Measurements from ENCODE around the gene TRAK1. TPM values are rescaled to one million over a fixed set of nuclear protein-coding genes. Genes with fewer than 3 reads are reported as not detected.

Gene TRAK1
- total and polyA plus RNA-seq, 10 of the 15 experiments (the other 5 are each of a cell fraction or from before 2014, with no cell fraction given) = 6.6 to 46.2 (median 23.7) TPM

DNA sequence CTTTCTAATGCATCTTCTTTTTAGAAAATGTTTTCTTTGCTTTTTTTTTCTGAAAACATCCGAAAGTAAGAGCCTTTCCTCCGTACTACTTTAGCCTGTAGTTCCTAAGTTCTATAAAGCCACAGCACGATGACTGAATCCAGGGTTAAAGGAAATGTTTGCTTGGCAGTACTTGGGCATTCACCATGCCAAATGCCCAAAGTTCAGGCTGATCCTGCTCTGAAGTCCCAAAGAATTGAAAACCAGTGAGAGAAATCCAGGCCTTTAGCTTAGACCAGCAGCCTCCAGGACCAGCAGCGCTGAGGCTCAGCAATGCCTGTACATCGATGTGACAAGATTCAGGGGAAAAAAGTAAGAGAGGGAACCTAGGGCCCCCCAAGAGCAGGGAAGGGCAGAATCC lies 139.7 kb downstream of the TRAK1 start (continued):
- TF ChIP-seq, protein P1, sequence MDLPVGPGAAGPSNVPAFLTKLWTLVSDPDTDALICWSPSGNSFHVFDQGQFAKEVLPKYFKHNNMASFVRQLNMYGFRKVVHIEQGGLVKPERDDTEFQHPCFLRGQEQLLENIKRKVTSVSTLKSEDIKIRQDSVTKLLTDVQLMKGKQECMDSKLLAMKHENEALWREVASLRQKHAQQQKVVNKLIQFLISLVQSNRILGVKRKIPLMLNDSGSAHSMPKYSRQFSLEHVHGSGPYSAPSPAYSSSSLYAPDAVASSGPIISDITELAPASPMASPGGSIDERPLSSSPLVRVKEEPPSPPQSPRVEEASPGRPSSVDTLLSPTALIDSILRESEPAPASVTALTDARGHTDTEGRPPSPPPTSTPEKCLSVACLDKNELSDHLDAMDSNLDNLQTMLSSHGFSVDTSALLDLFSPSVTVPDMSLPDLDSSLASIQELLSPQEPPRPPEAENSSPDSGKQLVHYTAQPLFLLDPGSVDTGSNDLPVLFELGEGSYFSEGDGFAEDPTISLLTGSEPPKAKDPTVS (IDR thresholded peaks at IDR 0.05; ENCODE audit: low read depth, low read length) = no peak
- TF ChIP-seq HCFC1 (IDR thresholded peaks at IDR 0.05; ENCODE audit: low read length) = no peak
- TF ChIP-seq, protein P2, sequence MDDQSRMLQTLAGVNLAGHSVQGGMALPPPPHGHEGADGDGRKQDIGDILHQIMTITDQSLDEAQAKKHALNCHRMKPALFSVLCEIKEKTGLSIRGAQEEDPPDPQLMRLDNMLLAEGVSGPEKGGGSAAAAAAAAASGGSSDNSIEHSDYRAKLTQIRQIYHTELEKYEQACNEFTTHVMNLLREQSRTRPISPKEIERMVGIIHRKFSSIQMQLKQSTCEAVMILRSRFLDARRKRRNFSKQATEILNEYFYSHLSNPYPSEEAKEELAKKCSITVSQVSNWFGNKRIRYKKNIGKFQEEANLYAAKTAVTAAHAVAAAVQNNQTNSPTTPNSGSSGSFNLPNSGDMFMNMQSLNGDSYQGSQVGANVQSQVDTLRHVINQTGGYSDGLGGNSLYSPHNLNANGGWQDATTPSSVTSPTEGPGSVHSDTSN (IDR thresholded peaks at IDR 0.05; ENCODE audit: insufficient replicate concordance, low read depth, low read length) = no peak
- no peak for TF ChIP-seq ZNF24 (IDR thresholded peaks at IDR 0.05)
- no peak for TF ChIP-seq ESRRA (IDR thresholded peaks at IDR 0.05; ENCODE audit: low read length)
- no peak for TF ChIP-seq CREB1 (IDR thresholded peaks at IDR 0.05; ENCODE audit: low read depth)
- TF ChIP-seq WRNIP1 (IDR thresholded peaks at IDR 0.05; ENCODE audit: borderline replicate concordance, low read depth, low read length) = no peak

DNA sequence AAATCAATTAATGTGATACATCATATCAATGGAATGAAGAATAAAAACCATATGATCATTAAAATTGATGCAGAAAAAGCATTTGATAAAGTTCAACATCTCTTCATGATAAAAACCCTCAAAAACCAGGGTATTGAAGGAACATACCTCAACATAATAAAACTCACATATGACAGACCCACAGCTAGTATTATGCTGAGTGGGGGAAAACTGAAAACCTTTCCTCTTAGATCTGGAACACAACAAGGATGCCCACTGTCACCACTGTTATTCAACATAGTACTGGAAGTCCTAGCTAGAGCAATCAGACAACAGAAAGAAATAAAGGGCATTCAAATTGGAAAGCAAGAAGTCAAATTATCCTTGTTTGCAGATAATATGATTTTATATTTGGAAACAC lies 144.4 kb downstream of the TRAK1 start:
- no peaks in the 10 kb centered on the region for H3K4me1 ChIP-seq (ENCODE audit: control insufficient read depth, insufficient read depth, low read length)
- ChIA-PET CTCF (interaction anchor here (1.3 kb wide), 1 partner anchor 11 kb away, joined by 4 read pairs; no protein-coding TSS in a partner anchor), RAD21 (ENCODE audit: unreplicated experiment) (no interaction called here), POLR2A (no interaction called here), SMC1A (ENCODE audit: uncharacterized antibody, unreplicated experiment) (no interaction called here)
- H4K20me1 ChIP-seq (ENCODE audit: control insufficient read depth, insufficient read depth) = no peaks in the 10 kb centered on the region
- DNase-seq (ENCODE audit: low read depth, low spot score) (no peak), ATAC-seq (no peak), FAIRE-seq (no peak)
- no peak overlapping the region for H3K9ac ChIP-seq (ENCODE audit: control insufficient read depth, insufficient read depth, low read length)
- intact Hi-C loops (cut with micrococcal nuclease; ENCODE audit: unreplicated experiment) (no loop called here), in situ Hi-C loops (cut with MboI) (no loop called here)
- H3K4me2 ChIP-seq (ENCODE audit: control insufficient read depth, insufficient read depth) = no peak overlapping the region
- H3K9me3 ChIP-seq (replicated peaks; ENCODE audit: control insufficient read depth, insufficient read depth, low read length) = peaks cover 7% of the 10 kb centered on the region; the same call in 2 of the 3 replicates
- no peak overlapping the region for H3K4me3 ChIP-seq
- TF ChIP-seq MXI1 (IDR thresholded peaks at IDR 0.05; ENCODE audit: low read depth, low read length) (no peak), RCOR1 (conservative IDR thresholded peaks at IDR 0.05; ENCODE audit: low read depth, low read length) (no peak), MEF2A (IDR thresholded peaks at IDR 0.05; ENCODE audit: insufficient read depth, low read depth, low read length) (no peak), KDM1A (IDR thresholded peaks at IDR 0.05; ENCODE audit: borderline replicate concordance) (no peak), ASH2L (IDR thresholded peaks at IDR 0.05; ENCODE audit: borderline replicate concordance, low read depth) (no peak), SMC3 (IDR thresholded peaks at IDR 0.05; ENCODE audit: borderline replicate concordance, low read length) (no peak), ZNF207 (IDR thresholded peaks at IDR 0.05; ENCODE audit: borderline replicate concordance) (no peak)
- TF ChIP-seq, protein P3, sequence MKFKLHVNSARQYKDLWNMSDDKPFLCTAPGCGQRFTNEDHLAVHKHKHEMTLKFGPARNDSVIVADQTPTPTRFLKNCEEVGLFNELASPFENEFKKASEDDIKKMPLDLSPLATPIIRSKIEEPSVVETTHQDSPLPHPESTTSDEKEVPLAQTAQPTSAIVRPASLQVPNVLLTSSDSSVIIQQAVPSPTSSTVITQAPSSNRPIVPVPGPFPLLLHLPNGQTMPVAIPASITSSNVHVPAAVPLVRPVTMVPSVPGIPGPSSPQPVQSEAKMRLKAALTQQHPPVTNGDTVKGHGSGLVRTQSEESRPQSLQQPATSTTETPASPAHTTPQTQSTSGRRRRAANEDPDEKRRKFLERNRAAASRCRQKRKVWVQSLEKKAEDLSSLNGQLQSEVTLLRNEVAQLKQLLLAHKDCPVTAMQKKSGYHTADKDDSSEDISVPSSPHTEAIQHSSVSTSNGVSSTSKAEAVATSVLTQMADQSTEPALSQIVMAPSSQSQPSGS (IDR thresholded peaks at IDR 0.05; ENCODE audit: low read length) = no peak
- TF ChIP-seq, protein P4, sequence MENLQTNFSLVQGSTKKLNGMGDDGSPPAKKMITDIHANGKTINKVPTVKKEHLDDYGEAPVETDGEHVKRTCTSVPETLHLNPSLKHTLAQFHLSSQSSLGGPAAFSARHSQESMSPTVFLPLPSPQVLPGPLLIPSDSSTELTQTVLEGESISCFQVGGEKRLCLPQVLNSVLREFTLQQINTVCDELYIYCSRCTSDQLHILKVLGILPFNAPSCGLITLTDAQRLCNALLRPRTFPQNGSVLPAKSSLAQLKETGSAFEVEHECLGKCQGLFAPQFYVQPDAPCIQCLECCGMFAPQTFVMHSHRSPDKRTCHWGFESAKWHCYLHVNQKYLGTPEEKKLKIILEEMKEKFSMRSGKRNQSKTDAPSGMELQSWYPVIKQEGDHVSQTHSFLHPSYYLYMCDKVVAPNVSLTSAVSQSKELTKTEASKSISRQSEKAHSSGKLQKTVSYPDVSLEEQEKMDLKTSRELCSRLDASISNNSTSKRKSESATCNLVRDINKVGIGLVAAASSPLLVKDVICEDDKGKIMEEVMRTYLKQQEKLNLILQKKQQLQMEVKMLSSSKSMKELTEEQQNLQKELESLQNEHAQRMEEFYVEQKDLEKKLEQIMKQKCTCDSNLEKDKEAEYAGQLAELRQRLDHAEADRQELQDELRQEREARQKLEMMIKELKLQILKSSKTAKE (IDR thresholded peaks at IDR 0.05; ENCODE audit: low read depth, poor library complexity, severe bottlenecking) = no peak
- no peak overlapping the region for H2AFZ ChIP-seq (ENCODE audit: control insufficient read depth, low read depth, low read length)
- no peaks in the 10 kb centered on the region for H3K79me2 ChIP-seq (ENCODE audit: control insufficient read depth, insufficient read depth, low read length)
- H3K27me3 ChIP-seq (replicated peaks in 1 of 2; ENCODE audit: control insufficient read depth in 2 of 2, insufficient read depth in 2 of 2, low read length in 1 of 2) = no peaks in the 10 kb centered on the region
- no peaks in the 10 kb centered on the region for H3K36me3 ChIP-seq (ENCODE audit: control insufficient read depth in 2 of 2, insufficient read depth in 2 of 2, low read length in 1 of 2)
- no peak overlapping the region for H3K27ac ChIP-seq (ENCODE audit: control insufficient read depth, insufficient read depth)
- BruUV-seq (replicated peaks) = no TSS peak

Measured in GM12878 (cell line).